Esophagus muscularis mucosa (tissue), 4 donors: ENCODE data around the gene NBEA.

Source experiments
- CTCF ChIP-seq, 3 experiments: fragments of 200-600 bp in 2 of 3; fragments of 450-650 bp in 1 of 3; sonication (generic) in 2 of 3; IDR thresholded peaks; one replicate each; pipeline ENCODE4 v1.5.1; 2017 to 2019; ENCODE audit warnings: antibody characterized with exemption in 3 of 3, mild to moderate bottlenecking in 2 of 3, moderate library complexity in 1 of 3
- EP300 ChIP-seq: sonication (generic); formaldehyde crosslinking; IDR thresholded peaks from one replicate; pipeline ENCODE4 v1.6.1; 2017; ENCODE audit warnings: antibody characterized with exemption
- POLR2A ChIP-seq: fragments of 450-650 bp; IDR thresholded peaks from one replicate; pipeline ENCODE4 v1.6.1; 2017; ENCODE audit warnings: antibody characterized with exemption, moderate library complexity, mild to moderate bottlenecking, low read depth

GRCh38 chr13:35349673-35350278, 407.7 kb downstream of the NBEA start:
- TF ChIP-seq POLR2A (no peak), CTCF (IDR thresholded peaks at IDR 0.05) (no peak), EP300 (no peak)
